Activated B cell treated with CpG ODN at 0.5 μM for 24 hours (primary cell): Measurements from ENCODE around the gene SFXN5. TPM values are rescaled to one million over a fixed set of nuclear protein-coding genes. Genes with fewer than 3 reads are reported as not detected.

Experiments
- ATAC-seq: fragments of 200-7000 bp; cut with Tn5 transposase; one replicate; pipeline ENCODE4 v1.10.0; 2021; ENCODE audit warnings: low read depth, mild to moderate bottlenecking, moderate library complexity
- CTCF ChIA-PET: fragments of 350-600 bp; sonication (Branson Sonifier 250); formaldehyde crosslinking; loops from one replicate; lab custom pipeline; 2021; ENCODE audit warnings: antibody characterized with exemption; lab: Charles Lee
- POLR2A ChIA-PET: fragments of 350-600 bp; sonication (Branson Sonifier 250); formaldehyde crosslinking; loops from one replicate; lab custom pipeline; 2021; ENCODE audit warnings: antibody characterized with exemption; lab: Charles Lee
- DNase-seq: peaks from one replicate; pipeline ENCODE4 v3.0.0; 2022
- H3K27ac Mint-ChIP-seq: one replicate; pipeline ENCODE4 v1.8.0; 2020; ENCODE audit warnings: mixed read lengths
- H3K27me3 Mint-ChIP-seq: one replicate; pipeline ENCODE4 v1.8.0; 2021; ENCODE audit warnings: mixed read lengths
- H3K36me3 Mint-ChIP-seq: one replicate; pipeline ENCODE4 v1.8.0; 2021; ENCODE audit warnings: low read depth, mixed read lengths
- H3K4me1 Mint-ChIP-seq: one replicate; pipeline ENCODE4 v1.8.0; 2021; ENCODE audit warnings: mixed read lengths
- H3K4me3 Mint-ChIP-seq: one replicate; pipeline ENCODE4 v1.8.0; 2020; ENCODE audit warnings: mild to moderate bottlenecking, mixed read lengths
- H3K9me3 Mint-ChIP-seq: one replicate; pipeline ENCODE4 v1.8.0; 2020; ENCODE audit warnings: mixed read lengths
- CTCF ChIP-seq: fragments of 200-600 bp; IDR thresholded peaks from one replicate; pipeline ENCODE4 v1.8.0; 2022; ENCODE audit warnings: antibody characterized with exemption, mild to moderate bottlenecking
- intact Hi-C: fragments of 100-400 bp; cut with micrococcal nuclease; formaldehyde crosslinking; loops from one replicate; pipeline ENCODE4 v1.15.1; 2024
- total RNA-seq: library from RNA; stranded (reverse); gene quantifications from 2 replicates; pipeline ENCODE4 v1.2.3, GENCODE V29; 2022

Gene SFXN5
- total RNA-seq, 1 donor from 2014 or later: 13.9 TPM

- Mint-ChIP-seq H3K36me3 (no peaks in the 10 kb centered on the region), H3K27me3 (no peaks in the 10 kb centered on the region), H3K4me3 (peak overlapping the region; percentile 61), H3K27ac (no peak overlapping the region), H3K4me1 (peaks cover 11% of the 10 kb centered on the region), H3K9me3 (no peaks in the 10 kb centered on the region)
- intact Hi-C loops: loop anchor here (5.0 kb wide), 4 partner anchors 122 to 1847 kb away; partner anchors contain the start of genes ALMS1, CCT7, EMX1 and POLE4
- no peak for TF ChIP-seq CTCF
- no peak for ATAC-seq
- CTCF ChIA-PET: no interaction called here
- POLR2A ChIA-PET: no interaction called here
- DNase-seq: no peak
Measured at GRCh38 chr2:73110168-73111072, 38.9 kb upstream of the SFXN5 start.

GRCh38 chr2:73109431-73110167, 38.1 kb upstream of the SFXN5 start:
- DNase-seq: no peak
- intact Hi-C loops: loop anchor here (5.0 kb wide), 4 partner anchors 123 to 1848 kb away; partner anchors contain the start of genes ALMS1, CCT7, EMX1 and POLE4
- H3K27ac Mint-ChIP-seq: no peak overlapping the region
- no peak for ATAC-seq
- H3K4me3 Mint-ChIP-seq: no peak overlapping the region
- no peaks in the 10 kb centered on the region for H3K9me3 Mint-ChIP-seq
- H3K4me1 Mint-ChIP-seq: peaks cover 11% of the 10 kb centered on the region
- POLR2A ChIA-PET: no interaction called here
- TF ChIP-seq CTCF: no peak
- CTCF ChIA-PET: no interaction called here
- no peaks in the 10 kb centered on the region for H3K27me3 Mint-ChIP-seq
- no peaks in the 10 kb centered on the region for H3K36me3 Mint-ChIP-seq

GRCh38 chr2:73107211-73107926, 35.9 kb upstream of the SFXN5 start:
- ChIA-PET CTCF (no interaction called here), POLR2A (no interaction called here)
- Mint-ChIP-seq H3K4me1 (peaks cover 11% of the 10 kb centered on the region), H3K27me3 (no peaks in the 10 kb centered on the region), H3K36me3 (no peaks in the 10 kb centered on the region), H3K9me3 (no peaks in the 10 kb centered on the region), H3K4me3 (no peak overlapping the region), H3K27ac (no peak overlapping the region)
- intact Hi-C loops: no loop called here
- DNase-seq (no peak), ATAC-seq (no peak)
- TF ChIP-seq CTCF: no peak

- peaks cover 8% of the 10 kb centered on the region for H3K4me1 Mint-ChIP-seq
- H3K27me3 Mint-ChIP-seq: no peaks in the 10 kb centered on the region
- no peaks in the 10 kb centered on the region for H3K36me3 Mint-ChIP-seq
- intact Hi-C loops: no loop called here
- no peaks in the 10 kb centered on the region for H3K9me3 Mint-ChIP-seq
- no peak for TF ChIP-seq CTCF
- ChIA-PET POLR2A (no interaction called here), CTCF (no interaction called here)
- no peak overlapping the region for H3K27ac Mint-ChIP-seq
- ATAC-seq (no peak), DNase-seq (no peak)
- H3K4me3 Mint-ChIP-seq: no peak overlapping the region
Measured at GRCh38 chr2:73106791-73107190, 35.3 kb upstream of the SFXN5 start.
